Medulla oblongata (tissue), 1 donor: Measurements from ENCODE around the gene FBXW5.

Experiments used
- DNase-seq: peaks from one replicate; pipeline ENCODE4 v3.0.0-alpha.2; 2015; ENCODE audit errors: extremely low spot score

Gene FBXW5

GRCh38 chr9:136949239-136949816, 4.8 kb upstream of the FBXW5 start:
- DNase-seq: peak; percentile 25

- peak; percentile 79 for DNase-seq
Observed at GRCh38 chr9:136947955-136948510, 3.5 kb upstream of the FBXW5 start.

GRCh38 chr9:136947028-136947891, 2.7 kb upstream of the FBXW5 start:
- DNase-seq: peak; percentile 59

- DNase-seq: no peak
Observed at GRCh38 chr9:136946228-136947027, 1.9 kb upstream of the FBXW5 start.

GRCh38 chr9:136945333-136946227, 1.0 kb upstream of the FBXW5 start:
- DNase-seq: no peak

DNA sequence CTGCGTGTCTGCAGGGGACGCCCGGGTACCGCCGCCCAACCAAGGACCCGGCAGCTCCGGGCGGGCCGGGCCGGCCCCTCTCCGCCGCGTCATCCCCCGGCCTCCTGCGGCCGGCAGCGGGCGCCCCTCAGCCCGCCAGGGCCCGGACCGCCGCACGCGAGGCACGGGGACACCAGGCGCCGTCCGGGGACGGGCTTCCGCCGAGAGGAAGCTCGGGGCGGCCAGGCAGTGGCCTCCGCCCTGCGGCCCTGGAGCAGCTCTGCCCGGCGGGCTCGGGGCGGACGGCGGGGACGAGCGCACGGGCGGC, 373 bp downstream of the FBXW5 start:
- DNase-seq: no peak

DNA sequence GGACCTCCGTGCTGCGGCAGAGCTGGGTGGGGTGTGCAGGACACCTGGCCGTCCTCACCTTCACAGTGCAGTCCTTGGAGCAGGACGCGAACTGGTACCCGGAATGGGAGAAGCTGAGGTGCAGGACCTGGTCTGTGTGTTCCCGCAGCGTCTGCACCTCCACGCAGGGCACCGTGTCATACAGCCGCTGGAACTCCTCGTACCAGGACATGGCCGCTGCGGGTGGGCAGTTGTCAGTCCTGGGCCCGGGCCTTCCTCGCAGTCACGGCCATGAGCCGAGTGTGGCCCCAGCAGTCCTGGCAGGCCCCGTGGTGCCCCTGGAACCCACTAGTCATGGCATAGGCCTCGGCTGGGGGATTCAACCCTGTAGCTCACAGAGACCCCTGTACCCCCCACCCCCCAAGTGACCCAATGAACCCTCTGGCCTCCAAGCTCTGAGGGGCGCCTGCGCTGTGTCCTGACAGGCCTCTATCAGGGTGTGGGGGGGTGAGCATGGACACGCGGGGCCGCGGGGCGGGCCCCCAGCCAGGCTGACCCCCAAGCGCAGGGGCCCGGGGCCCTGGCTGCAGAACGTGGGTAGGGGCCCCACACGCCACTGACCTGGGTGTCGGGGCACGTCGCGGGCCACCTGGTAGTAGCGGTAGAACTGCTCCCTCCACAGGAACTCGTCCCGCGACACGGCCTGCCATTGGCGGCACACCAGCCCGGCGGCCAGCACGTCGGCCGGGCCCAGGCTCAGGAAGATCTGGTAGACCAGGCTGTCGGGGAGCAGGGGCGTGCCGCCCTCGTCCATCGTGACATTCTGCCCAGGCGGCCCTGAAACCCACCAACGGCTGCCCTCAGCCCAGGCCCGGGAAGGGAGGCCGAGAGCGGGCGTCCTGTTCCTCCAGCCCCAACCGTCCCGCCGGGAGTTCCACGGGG, 987 bp downstream of the FBXW5 start:
- no peak for DNase-seq

DNA sequence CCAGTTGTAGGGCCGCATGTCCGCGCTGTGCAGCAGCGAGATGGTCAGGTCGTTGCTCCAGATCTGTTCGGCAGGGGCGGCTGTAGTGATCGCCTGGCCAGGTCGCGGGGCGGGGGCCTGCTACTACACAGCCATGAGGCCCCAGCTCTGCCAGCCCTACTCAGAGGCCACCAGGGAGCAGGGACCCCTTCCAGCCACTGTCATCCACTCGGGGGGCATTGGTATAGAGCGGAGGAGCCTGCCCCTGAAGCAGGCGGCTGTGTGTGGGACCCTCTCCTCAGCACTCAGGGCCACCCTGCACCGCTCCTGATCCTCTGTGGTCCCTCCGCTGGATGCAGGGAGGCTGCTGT, 1.7 kb downstream of the FBXW5 start:
- no peak for DNase-seq

DNA sequence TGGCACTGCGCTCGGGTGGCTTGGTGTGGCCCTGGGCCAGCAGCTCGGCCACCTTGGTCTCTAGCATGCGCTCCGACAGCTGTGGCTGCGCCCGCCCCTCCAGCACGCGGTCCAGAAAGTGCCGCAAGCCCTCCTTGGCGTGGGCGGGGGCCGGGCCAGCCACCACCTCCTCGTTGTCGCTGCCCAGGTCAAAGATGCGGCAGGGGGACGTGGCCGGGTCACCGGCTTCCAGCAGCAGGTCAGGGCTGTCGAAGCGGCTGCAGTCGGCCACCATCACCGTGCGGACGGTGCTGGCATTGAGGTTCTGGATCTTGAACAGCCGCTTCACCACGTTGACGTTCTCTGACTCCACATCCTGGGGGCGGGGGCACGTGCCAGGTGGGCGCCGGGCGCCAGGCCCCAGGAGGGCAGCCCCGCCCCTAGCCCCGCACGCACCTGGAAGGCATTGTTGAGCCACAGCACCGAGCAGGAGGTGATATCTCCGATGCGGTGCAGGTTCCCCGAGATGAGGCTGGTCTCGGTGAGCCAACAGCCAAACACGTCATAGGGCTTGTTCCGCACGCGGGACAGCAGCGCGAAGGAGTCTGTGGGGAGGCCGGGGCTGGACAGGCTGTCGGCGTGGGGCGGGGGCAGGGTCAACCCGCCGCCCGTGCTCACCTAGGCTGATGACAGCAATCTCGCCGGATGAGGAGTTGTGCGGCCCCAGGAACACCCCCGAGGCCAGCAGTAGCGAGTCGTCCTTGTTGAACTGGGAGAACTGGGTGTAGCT, 2.2 kb downstream of the FBXW5 start:
- no peak for DNase-seq

DNA sequence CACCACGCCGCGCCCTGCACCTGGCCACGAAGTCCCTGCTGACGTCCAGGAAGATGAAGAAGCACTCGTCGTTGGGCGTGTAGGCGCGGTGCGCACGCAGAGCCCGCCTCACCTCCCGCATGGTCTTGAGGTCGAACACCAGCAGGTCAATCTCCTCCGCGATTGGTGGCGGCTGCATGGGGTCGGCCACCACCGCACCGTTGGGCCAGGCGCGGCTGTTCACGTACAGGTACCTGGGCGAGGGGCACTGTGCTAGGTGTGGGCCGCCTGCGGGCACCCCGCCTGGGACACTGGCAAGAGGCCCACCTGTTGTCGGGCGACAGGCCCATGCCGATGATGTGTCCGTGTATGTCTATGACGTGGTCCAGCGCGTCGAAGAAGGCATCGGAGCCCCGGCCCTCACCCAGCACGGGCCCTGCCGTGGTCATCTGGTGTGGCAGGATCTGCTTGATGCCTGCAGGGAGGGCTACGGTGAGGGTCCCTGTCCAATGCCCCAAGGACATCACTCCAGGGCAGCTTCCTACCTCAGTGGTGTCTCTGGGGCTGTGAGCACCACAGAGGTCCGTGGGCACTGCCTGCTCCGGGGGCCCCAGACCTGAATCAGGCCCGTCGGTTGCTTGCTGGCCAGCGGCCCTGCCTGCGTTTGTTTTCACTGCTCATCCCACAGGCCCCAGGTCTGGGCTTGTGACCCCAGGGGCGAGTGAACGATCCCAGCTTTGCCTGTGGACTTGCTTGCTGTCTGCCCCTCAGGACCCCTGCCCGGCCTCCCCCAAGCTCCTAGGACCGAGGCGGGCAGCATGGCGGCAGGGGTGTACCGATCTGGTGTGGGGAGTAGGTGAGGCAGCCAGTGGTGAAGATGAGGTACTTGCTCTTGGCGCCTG, 3.1 kb downstream of the FBXW5 start:
- no peak for DNase-seq

GRCh38 chr9:136940526-136941230, 3.9 kb downstream of the FBXW5 start:
- DNase-seq: no peak

DNA sequence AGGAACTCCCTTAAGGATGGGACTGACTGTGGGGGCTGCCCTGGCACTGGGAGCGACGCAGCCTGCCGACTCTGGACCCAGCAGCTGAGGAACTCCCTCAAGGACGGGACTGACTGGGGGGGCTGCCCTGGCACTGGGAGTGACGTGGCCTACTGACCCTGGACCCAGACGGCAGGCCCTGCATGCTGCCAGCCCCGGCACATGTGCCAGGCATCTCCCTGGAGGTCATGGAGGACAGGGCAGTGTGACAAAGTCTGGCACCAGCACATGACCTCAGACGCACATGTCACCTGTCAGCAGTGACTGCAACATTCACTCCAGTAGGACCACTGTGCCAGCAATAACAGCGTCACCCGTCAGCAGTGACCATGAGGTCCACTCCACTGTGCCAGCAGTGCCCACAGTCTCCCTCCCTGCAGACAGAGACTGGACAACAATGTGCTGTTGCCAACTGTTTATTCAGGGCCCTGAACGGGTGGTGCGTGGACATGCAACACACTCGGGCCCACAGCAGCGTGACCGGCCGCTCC, 4.5 kb downstream of the FBXW5 start:
- DNase-seq: peak; percentile 84

GRCh38 chr9:136939431-136939995, 5.0 kb downstream of the FBXW5 start:
- no peak for DNase-seq

DNA sequence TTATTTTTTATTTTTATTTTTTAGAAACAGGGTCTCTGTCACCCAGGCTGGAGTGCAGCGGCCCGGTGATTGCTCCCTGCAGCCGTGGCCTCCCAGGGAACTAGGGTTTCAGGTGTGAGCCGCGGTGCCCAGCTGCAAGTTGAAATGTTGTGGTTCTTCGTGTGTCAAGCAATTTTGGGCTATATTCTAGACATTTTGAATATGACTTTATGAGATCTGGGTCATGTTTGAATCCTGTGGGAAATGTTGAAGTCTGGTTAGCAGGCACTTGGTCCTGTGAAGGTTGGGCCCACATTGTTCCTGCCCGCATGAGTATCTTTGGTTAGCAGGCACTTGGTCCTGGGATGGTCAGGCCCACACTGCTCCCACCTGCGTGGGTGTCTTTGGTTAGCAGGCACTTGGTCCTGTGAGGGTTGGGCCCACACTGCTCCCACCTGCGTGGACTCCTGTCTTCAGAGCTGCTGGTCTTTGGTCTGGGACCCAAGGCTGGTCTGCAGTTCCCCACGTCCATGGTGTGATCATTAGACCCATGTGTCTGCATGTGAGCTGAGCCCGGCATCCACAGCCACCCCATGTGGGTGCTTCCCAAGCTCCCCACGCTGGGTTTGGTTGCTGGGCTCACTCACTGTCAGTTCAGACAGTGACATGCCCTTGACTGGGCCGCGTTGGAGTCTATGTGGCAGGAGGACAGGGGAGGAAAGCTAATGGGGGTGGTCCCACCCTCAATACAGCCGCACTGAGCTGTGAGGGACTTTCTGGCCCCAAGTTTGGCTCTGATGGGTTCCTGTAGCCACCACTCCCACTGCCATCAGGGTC, 7.1 kb downstream of the FBXW5 start:
- DNase-seq: no peak

GRCh38 chr9:136936645-136937170, 7.8 kb downstream of the FBXW5 start:
- DNase-seq: peak; percentile 28

GRCh38 chr9:136935651-136936050, 8.9 kb downstream of the FBXW5 start:
- DNase-seq: no peak
